Peyer's patch (tissue), 4 donors: ENCODE data around the gene PRKCZ. TPM values are rescaled to one million over a fixed set of nuclear protein-coding genes. Genes with fewer than 3 reads are reported as not detected.

Experiments used
- DNase-seq, 3 donors: peaks; one replicate each; pipeline ENCODE4 v3.0.0-alpha.2; 2017 to 2019
- H3K27ac ChIP-seq, 4 donors: fragments of 200-600 bp; sonication (generic); one replicate each; pipeline ENCODE4 v1.5.1; 2016 to 2019
- H3K27me3 ChIP-seq, 2 donors: fragments of 200-600 bp; sonication (generic); one replicate each; pipeline ENCODE4 v1.5.1; 2019
- H3K36me3 ChIP-seq, 3 donors: fragments of 200-600 bp; sonication (generic); one replicate each; pipeline ENCODE4 v1.5.1; 2016 to 2019
- H3K4me1 ChIP-seq, 4 donors: fragments of 200-600 bp; sonication (generic); one replicate each; pipeline ENCODE4 v1.5.1; 2016 to 2019
- H3K4me3 ChIP-seq, 4 donors: fragments of 200-600 bp; sonication (generic); 1 replicate in 3 of 4; 2 replicates in 1 of 4; pipeline ENCODE4 v1.5.1; 2016 to 2019; ENCODE audit warnings: mild to moderate bottlenecking in 1 of 4
- H3K9me3 ChIP-seq, 4 donors: fragments of 200-600 bp; sonication (generic); one replicate each; pipeline ENCODE4 v1.5.1; 2016 to 2019; ENCODE audit warnings: mild to moderate bottlenecking in 1 of 4
- CTCF ChIP-seq, 6 experiments: fragments of 450-650 bp in 4 of 6; fragments of 200-600 bp in 2 of 6; sonication (generic) in 1 of 6; IDR thresholded peaks; one replicate each; pipeline ENCODE4 v1.5.1; 2017 to 2019; ENCODE audit warnings: antibody characterized with exemption in 6 of 6, mild to moderate bottlenecking in 3 of 6, moderate library complexity in 1 of 6
- POLR2A ChIP-seq, 2 donors: fragments of 450-650 bp; IDR thresholded peaks; one replicate each; pipeline ENCODE4 v1.5.1; 2017; ENCODE audit warnings: antibody characterized with exemption in 2 of 2, mild to moderate bottlenecking in 2 of 2, moderate library complexity in 2 of 2
- total RNA-seq, 4 donors: library from RNA; depleted of rRNA; stranded (reverse); fragments of >200 nt; gene quantifications; one replicate each; pipeline ENCODE4 v1.1.0, GENCODE V29; 2016

PRKCZ gene
- total RNA-seq, 4 donors from 2014 or later = 51.2 to 105 (median 93.6) TPM

GRCh38 chr1:2059290-2059953 is 9.2 kb downstream of the PRKCZ start:
- DNase-seq = no peak
- H3K36me3 ChIP-seq = peaks cover 0 to 62% (median 0%) of the 10 kb centered on the region in 3 donors
- H3K27me3 ChIP-seq = no peaks in the 10 kb centered on the region
- TF ChIP-seq CTCF (IDR thresholded peaks at IDR 0.05) (no peak), POLR2A (IDR thresholded peaks at IDR 0.05) (no peak)
- H3K9me3 ChIP-seq = no peaks in the 10 kb centered on the region
- H3K4me1 ChIP-seq = no peaks in the 10 kb centered on the region
- H3K4me3 ChIP-seq = no peak overlapping the region
- H3K27ac ChIP-seq = no peak overlapping the region

GRCh38 chr1:2060072-2060471 is 9.9 kb downstream of the PRKCZ start:
- Histone ChIP-seq H3K27me3 (no peaks in the 10 kb centered on the region), H3K4me3 (no peak overlapping the region), H3K4me1 (no peaks in the 10 kb centered on the region), H3K27ac (no peak overlapping the region), H3K36me3 (peaks cover 0 to 69% (median 0%) of the 10 kb centered on the region in 3 donors), H3K9me3 (no peaks in the 10 kb centered on the region)
- TF ChIP-seq POLR2A (IDR thresholded peaks at IDR 0.05) (no peak), CTCF (IDR thresholded peaks at IDR 0.05) (no peak)
- DNase-seq = no peak

GRCh38 chr1:2060535-2060934 is 10.3 kb downstream of the PRKCZ start:
- TF ChIP-seq POLR2A (IDR thresholded peaks at IDR 0.05) = no peak
- TF ChIP-seq CTCF (IDR thresholded peaks at IDR 0.05) = no peak

GRCh38 chr1:2061065-2061778 is 11.0 kb downstream of the PRKCZ start:
- no peaks in the 10 kb centered on the region for H3K9me3 ChIP-seq
- no peaks in the 10 kb centered on the region for H3K27me3 ChIP-seq
- TF ChIP-seq POLR2A (IDR thresholded peaks at IDR 0.05) = no peak
- no peak for TF ChIP-seq CTCF (IDR thresholded peaks at IDR 0.05)
- DNase-seq = no peak
- H3K4me1 ChIP-seq = no peaks in the 10 kb centered on the region
- H3K4me3 ChIP-seq = no peak overlapping the region
- no peak overlapping the region for H3K27ac ChIP-seq
- H3K36me3 ChIP-seq = peaks cover 0 to 63% (median 0%) of the 10 kb centered on the region in 3 donors

More at GRCh38 chr1:2060535-2060934, 10.3 kb downstream of the PRKCZ start:
- H3K27ac ChIP-seq = no peak overlapping the region
- H3K36me3 ChIP-seq = peaks cover 0 to 70% (median 0%) of the 10 kb centered on the region in 3 donors
- no peaks in the 10 kb centered on the region for H3K27me3 ChIP-seq
- no peaks in the 10 kb centered on the region for H3K9me3 ChIP-seq
- DNase-seq = no peak
- H3K4me3 ChIP-seq = no peak overlapping the region
- H3K4me1 ChIP-seq = no peaks in the 10 kb centered on the region

GRCh38 chr1:2065699-2066098 is 15.5 kb downstream of the PRKCZ start:
- DNase-seq = no peak
- Histone ChIP-seq H3K9me3 (no peaks in the 10 kb centered on the region), H3K27ac (no peak overlapping the region), H3K27me3 (no peaks in the 10 kb centered on the region), H3K4me3 (no peak overlapping the region), H3K36me3 (peaks cover 0 to 49% (median 0%) of the 10 kb centered on the region in 3 donors), H3K4me1 (no peaks in the 10 kb centered on the region)
- TF ChIP-seq CTCF (IDR thresholded peaks at IDR 0.05) (no peak), POLR2A (IDR thresholded peaks at IDR 0.05) (no peak)
